HCT116 (cell line): ENCODE results near the gene NCOA5. TPM values are rescaled to one million over a fixed set of nuclear protein-coding genes. Genes with fewer than 3 reads are reported as not detected.

Experiments
- ATAC-seq: fragments of 200-7000 bp; cut with Tn5 transposase; 2 replicates; pipeline ENCODE4 v1.9.1; 2020; ENCODE audit warnings: mild to moderate bottlenecking, moderate library complexity
- BruUV-seq: library from RNA; stranded (reverse); fragments of 400-500 nt; replicated peaks from 2 replicates; lab custom pipeline; 2021; lab: Mats Ljungman, UMichigan
- CTCF ChIA-PET: fragments of 300-600 bp; sonication (Branson Sonifier 250); formaldehyde crosslinking; loops from one replicate; lab custom pipeline; 2021; ENCODE audit warnings: antibody characterized with exemption; lab: Charles Lee
- POLR2A ChIA-PET: fragments of 300-600, 350-600 bp; sonication (Branson Sonifier 250); formaldehyde crosslinking; loops from one replicate; lab custom pipeline; 2021; ENCODE audit warnings: antibody characterized with exemption; lab: Charles Lee
- RAD21 ChIA-PET, 2 experiments: fragments of 300-600 bp; sonication (Branson Sonifier 250); formaldehyde crosslinking; loops; one replicate each; lab custom pipeline; 2023; ENCODE audit warnings: low total read pairs in 2 of 2; ENCODE audit not compliant: uncharacterized antibody in 2 of 2, unreplicated experiment in 2 of 2, low non-redundant PET in 1 of 2; lab: Charles Lee
- DNase-seq: peaks from one replicate; pipeline ENCODE4 v3.0.0-alpha.2; 2010; ENCODE audit warnings: low read depth, low spot score
- H2AFZ ChIP-seq: fragments of 200-600 bp; shearing (Covaris generic), sonication (generic); 2 replicates; pipeline ENCODE4 v1.6.1; 2017; ENCODE audit warnings: low read depth, mixed run types, mixed read lengths, antibody characterized with exemption, low read length; ENCODE audit not compliant: poor library complexity, severe bottlenecking
- H3K27ac ChIP-seq: 2 replicates; pipeline ENCODE4 v1.5.1; 2012; ENCODE audit warnings: low read depth, low read length
- H3K27me3 ChIP-seq: fragments of 200-600 bp; sonication (generic); 2 replicates; pipeline ENCODE4 v1.6.1; 2016; ENCODE audit warnings: mixed run types, low read length, mixed read lengths; ENCODE audit not compliant: insufficient read depth
- H3K36me3 ChIP-seq, 2 experiments: fragments of 200-500 bp in 1 of 2; fragments of 200-600 bp in 1 of 2; sonication (Bioruptor generic) in 1 of 2; sonication (generic) in 1 of 2; 2 replicates each; pipeline versions ENCODE4 v1.5.1 to v1.6.1; 2014 to 2016; ENCODE audit warnings: low read length in 2 of 2, inconsistent platforms in 1 of 2, mixed read lengths in 1 of 2, mixed run types in 1 of 2; ENCODE audit not compliant: insufficient read depth in 2 of 2, control insufficient read depth in 1 of 2
- H3K4me1 ChIP-seq, 2 experiments: fragments of 200-600 bp in 1 of 2; sonication (generic) in 1 of 2; 2 replicates each; pipeline versions ENCODE4 v1.5.1 to v1.6.1; 2012 to 2017; ENCODE audit warnings: low read length in 2 of 2, inconsistent platforms in 1 of 2, mild to moderate bottlenecking in 1 of 2, mixed read lengths in 1 of 2, mixed run types in 1 of 2, moderate library complexity in 1 of 2; ENCODE audit not compliant: insufficient read depth in 2 of 2, control insufficient read depth in 1 of 2
- H3K4me2 ChIP-seq: fragments of 200-600 bp; sonication (generic); 2 replicates; pipeline ENCODE4 v1.6.1; 2017; ENCODE audit warnings: mixed run types, low read length, mixed read lengths
- H3K4me3 ChIP-seq, 2 experiments: fragments of 200-600 bp in 1 of 2; sonication (generic) in 1 of 2; replicated peaks in 1 of 2; 2 replicates each; pipeline ENCODE4 v1.5.1; 2011 to 2016; ENCODE audit warnings: low read length in 2 of 2, control low read depth in 1 of 2, low read depth in 1 of 2, mild to moderate bottlenecking in 1 of 2, mixed read lengths in 1 of 2, mixed run types in 1 of 2
- H3K79me2 ChIP-seq: fragments of 200-600 bp; sonication (generic); 2 replicates; pipeline ENCODE4 v1.6.1; 2017; ENCODE audit warnings: mild to moderate bottlenecking, mixed run types, low read length, moderate library complexity, mixed read lengths; ENCODE audit not compliant: insufficient read depth
- H3K9ac ChIP-seq: fragments of 200-600 bp; sonication (generic); 2 replicates; pipeline ENCODE4 v1.6.1; 2016; ENCODE audit warnings: low read length, mixed read lengths
- H3K9me2 ChIP-seq: fragments of 200-600 bp; sonication (generic), shearing (Covaris generic); 2 replicates; pipeline ENCODE4 v1.6.1; 2017; ENCODE audit warnings: mixed run types, mild to moderate bottlenecking, moderate library complexity; ENCODE audit not compliant: insufficient read depth
- H3K9me3 ChIP-seq, 2 experiments: fragments of 200-500 bp in 1 of 2; fragments of 200-600 bp in 1 of 2; sonication (Bioruptor generic) in 1 of 2; sonication (generic) in 1 of 2; 2 replicates each; pipeline ENCODE4 v1.6.1; 2014 to 2017; ENCODE audit warnings: low read length in 2 of 2, mixed read lengths in 2 of 2, inconsistent platforms in 1 of 2, low read depth in 1 of 2, mild to moderate bottlenecking in 1 of 2, mixed run types in 1 of 2, moderate library complexity in 1 of 2; ENCODE audit not compliant: control insufficient read depth in 1 of 2, insufficient read depth in 1 of 2
- H4K20me1 ChIP-seq: fragments of 200-600 bp; sonication (generic), shearing (Covaris generic); 2 replicates; pipeline ENCODE4 v1.6.1; 2017; ENCODE audit warnings: mixed run types, mild to moderate bottlenecking, moderate library complexity; ENCODE audit not compliant: insufficient read depth
- CBX3 ChIP-seq: IDR thresholded peaks from 2 replicates; pipeline ENCODE4 v1.6.1; 2012; ENCODE audit warnings: low read depth
- CEBPB ChIP-seq: IDR thresholded peaks from 2 replicates; pipeline ENCODE4 v1.6.1; 2012; ENCODE audit warnings: low read depth
- EGR1 ChIP-seq: IDR thresholded peaks from 2 replicates; pipeline ENCODE4 v1.6.1; 2012; ENCODE audit warnings: low read depth
- ELF1 ChIP-seq: IDR thresholded peaks from 2 replicates; pipeline ENCODE4 v1.6.1; 2012; ENCODE audit warnings: low read depth, borderline replicate concordance
- EZH2 ChIP-seq: fragments of 200-600 bp; sonication (generic); IDR thresholded peaks from 2 replicates; pipeline ENCODE4 v1.6.1; 2017; ENCODE audit warnings: antibody characterized with exemption, mixed run types
- EZH2phosphoT487 ChIP-seq: fragments of 200-600 bp; IDR thresholded peaks from 2 replicates; pipeline ENCODE4 v1.6.1; 2018; ENCODE audit warnings: antibody characterized with exemption, borderline replicate concordance
- JUND ChIP-seq: IDR thresholded peaks from 2 replicates; pipeline ENCODE4 v1.6.1; 2012
- MAX ChIP-seq: IDR thresholded peaks from 2 replicates; pipeline ENCODE4 v1.6.1; 2012
- POLR2AphosphoS5 ChIP-seq: IDR thresholded peaks from 2 replicates; pipeline ENCODE4 v1.6.1; 2011; ENCODE audit warnings: mild to moderate bottlenecking, low read depth, low read length, moderate library complexity
- REST ChIP-seq: IDR thresholded peaks from 2 replicates; pipeline ENCODE4 v1.6.1; 2012; ENCODE audit warnings: low read depth
- SIN3A ChIP-seq: IDR thresholded peaks from 2 replicates; pipeline ENCODE4 v1.6.1; 2012; ENCODE audit warnings: low read depth
- SRF ChIP-seq: IDR thresholded peaks from 2 replicates; pipeline ENCODE4 v1.6.1; 2012; ENCODE audit warnings: low read depth
- YY1 ChIP-seq: IDR thresholded peaks from 2 replicates; pipeline ENCODE4 v1.6.1; 2011; ENCODE audit warnings: low read length, low read depth, moderate library complexity, mild to moderate bottlenecking; ENCODE audit not compliant: insufficient replicate concordance; ENCODE audit errors: extremely low read depth
- intact Hi-C: fragments of 100-400 bp; cut with micrococcal nuclease; formaldehyde crosslinking; loops from 2 replicates; pipeline ENCODE4 v1.10.0; 2022
- total RNA-seq: library from RNA; stranded (reverse); gene quantifications from one replicate; pipeline ENCODE4 v1.2.1, GENCODE V29; 2021; ENCODE audit not compliant: unreplicated experiment

NCOA5 gene
- total RNA-seq, 1 experiment from 2014 or later = 31.6 TPM

DNA sequence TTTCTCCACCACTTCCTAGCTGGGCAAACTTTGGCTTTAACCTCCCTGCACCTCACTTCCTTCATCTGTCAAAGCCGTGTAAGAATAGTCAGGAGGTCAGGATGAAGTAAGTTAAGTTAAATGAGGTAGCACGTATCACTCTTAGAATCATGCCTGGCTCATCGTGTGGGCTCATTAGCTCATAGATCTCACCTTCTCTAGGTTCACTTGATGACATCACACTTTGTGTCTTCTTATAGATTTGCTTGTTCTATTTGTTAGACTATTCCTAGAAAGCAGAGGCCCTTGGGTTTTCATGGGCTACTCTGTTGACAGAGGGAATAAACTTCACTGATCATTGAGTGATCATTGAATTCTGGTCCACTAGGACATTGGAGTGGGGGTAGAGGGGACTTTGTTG, 12.2 kb upstream of the NCOA5 start:
- TF ChIP-seq JUND (no peak), SIN3A (no peak), EZH2phosphoT487 (no peak), EGR1 (no peak), MAX (no peak), REST (no peak), CBX3 (no peak), EZH2 (no peak), SRF (no peak), CEBPB (no peak), POLR2AphosphoS5 (no peak), ELF1 (no peak), YY1 (no peak)
- TF ChIP-seq, all 23 proteins: peak for 0
- ChIA-PET POLR2A (no interaction called here), RAD21 (no interaction called here), CTCF (no interaction called here)
- BruUV-seq = no TSS peak
- H2AFZ ChIP-seq = no peak overlapping the region
- H4K20me1 ChIP-seq = no peaks in the 10 kb centered on the region
- no peak overlapping the region for H3K4me2 ChIP-seq
- no peak overlapping the region for H3K27ac ChIP-seq
- no peaks in the 10 kb centered on the region for H3K36me3 ChIP-seq
- H3K9me2 ChIP-seq = no peaks in the 10 kb centered on the region
- no peak overlapping the region for H3K4me3 ChIP-seq
- intact Hi-C loops = no loop called here
- H3K27me3 ChIP-seq = no peaks in the 10 kb centered on the region
- no peak overlapping the region for H3K9ac ChIP-seq
- no peaks in the 10 kb centered on the region for H3K9me3 ChIP-seq
- no peaks in the 10 kb centered on the region for H3K4me1 ChIP-seq
- DNase-seq (no peak), ATAC-seq (no peak)
- H3K79me2 ChIP-seq = no peaks in the 10 kb centered on the region
